Measurements from ENCODE around the gene ADORA1. TPM values are rescaled to one million over a fixed set of nuclear protein-coding genes. Genes with fewer than 3 reads are reported as not detected.

The ADORA1 gene
- total RNA-seq, 1 donor from 2014 or later, result 0.21 TPM

GRCh38 chr1:203085528-203086406 lies 41.8 kb upstream of the ADORA1 start, which contains the start of gene MYOG:
TSS of gene MYOG (minus strand) at chr1:203086012. CDS start at chr1:203085961, 51 bp downstream.
- H3K9me3 Mint-ChIP-seq (ENCODE audit: unreplicated experiment), result no peaks in the 10 kb centered on the region
- peaks cover 45% of the 10 kb centered on the region for H3K27me3 Mint-ChIP-seq (ENCODE audit: unreplicated experiment)
- H3K4me3 Mint-ChIP-seq (ENCODE audit: unreplicated experiment), result no peak within 1 kb of the TSS
- H3K36me3 Mint-ChIP-seq (ENCODE audit: unreplicated experiment), result no peaks in the 10 kb centered on the region
- DNase-seq (ENCODE audit: extremely low spot score, unreplicated experiment), result peak; percentile 78
- H3K4me1 Mint-ChIP-seq (ENCODE audit: unreplicated experiment), result peaks cover 3% of the 10 kb centered on the region
- TF ChIP-seq CTCF (IDR thresholded peaks at IDR 0.05), result no peak
- no peak within 1 kb of the TSS for H3K27ac Mint-ChIP-seq (ENCODE audit: unreplicated experiment)

GRCh38 chr1:203086992-203087763 lies 40.3 kb upstream of the ADORA1 start:
- Mint-ChIP-seq H3K4me3 (ENCODE audit: unreplicated experiment) (no peak overlapping the region), H3K27ac (ENCODE audit: unreplicated experiment) (no peak overlapping the region), H3K9me3 (ENCODE audit: unreplicated experiment) (no peaks in the 10 kb centered on the region), H3K36me3 (ENCODE audit: unreplicated experiment) (no peaks in the 10 kb centered on the region), H3K4me1 (ENCODE audit: unreplicated experiment) (peaks cover 1% of the 10 kb centered on the region), H3K27me3 (ENCODE audit: unreplicated experiment) (peaks cover 38% of the 10 kb centered on the region)
- TF ChIP-seq CTCF (IDR thresholded peaks at IDR 0.05), result no peak
- peak; percentile 63 for DNase-seq (ENCODE audit: extremely low spot score, unreplicated experiment)

- peaks cover 42% of the 10 kb centered on the region for H3K27me3 Mint-ChIP-seq (ENCODE audit: unreplicated experiment)
- H3K9me3 Mint-ChIP-seq (ENCODE audit: unreplicated experiment), result no peaks in the 10 kb centered on the region
- H3K4me1 Mint-ChIP-seq (ENCODE audit: unreplicated experiment), result peaks cover 1% of the 10 kb centered on the region
- DNase-seq (ENCODE audit: extremely low spot score, unreplicated experiment), result peak; percentile 51
- H3K4me3 Mint-ChIP-seq (ENCODE audit: unreplicated experiment), result no peak overlapping the region
- no peaks in the 10 kb centered on the region for H3K36me3 Mint-ChIP-seq (ENCODE audit: unreplicated experiment)
- TF ChIP-seq CTCF (IDR thresholded peaks at IDR 0.05), result no peak
- H3K27ac Mint-ChIP-seq (ENCODE audit: unreplicated experiment), result no peak overlapping the region
These were observed 39.1 kb upstream of the ADORA1 start for GRCh38 chr1:203088441-203088840.

- peak; percentile 65 for DNase-seq (ENCODE audit: extremely low spot score, unreplicated experiment)
- H3K36me3 Mint-ChIP-seq (ENCODE audit: unreplicated experiment), result no peaks in the 10 kb centered on the region
- no peak overlapping the region for H3K27ac Mint-ChIP-seq (ENCODE audit: unreplicated experiment)
These were observed 38.4 kb upstream of the ADORA1 start for GRCh38 chr1:203089001-203089650.

More at GRCh38 chr1:203089001-203089650, 38.4 kb upstream of the ADORA1 start:
- Mint-ChIP-seq H3K9me3 (ENCODE audit: unreplicated experiment) (no peaks in the 10 kb centered on the region), H3K4me1 (ENCODE audit: unreplicated experiment) (peaks cover 1% of the 10 kb centered on the region), H3K27me3 (ENCODE audit: unreplicated experiment) (peaks cover 42% of the 10 kb centered on the region), H3K4me3 (ENCODE audit: unreplicated experiment) (no peak overlapping the region)
- TF ChIP-seq CTCF (IDR thresholded peaks at IDR 0.05), result no peak
